K562 (cell line): ENCODE measurements around the gene DGUOK. TPM values are rescaled to one million over a fixed set of nuclear protein-coding genes. Genes with fewer than 3 reads are reported as not detected.

Experiments used
- AFF1 ChIP-seq, 2 experiments: fragments of 450-650 bp; IDR thresholded peaks; 2 replicates each; pipeline ENCODE4 v1.6.1; 2018; ENCODE audit warnings: mild to moderate bottlenecking in 2 of 2, low read depth in 1 of 2; ENCODE audit not compliant: partially characterized antibody in 2 of 2
- AFF4 ChIP-seq: sonication (generic); formaldehyde crosslinking; IDR thresholded peaks from 2 replicates; pipeline ENCODE4 v1.8.0; 2023; ENCODE audit warnings: mild to moderate bottlenecking, missing genetic modification reagents
- E4F1 ChIP-seq: fragments of 250-450 bp; sonication (Bioruptor Pico); IDR thresholded peaks from 2 replicates; pipeline ENCODE4 v1.5.0; 2021; ENCODE audit warnings: mild to moderate bottlenecking, borderline replicate concordance
- ELF2 ChIP-seq: fragments of 250-450 bp; sonication (Bioruptor Pico); IDR thresholded peaks from 2 replicates; pipeline ENCODE4 v1.5.0; 2021; ENCODE audit warnings: mild to moderate bottlenecking
- HMG20B ChIP-seq: fragments of 250-450 bp; sonication (Bioruptor Pico); IDR thresholded peaks from 2 replicates; pipeline ENCODE4 v1.5.0; 2021; ENCODE audit warnings: mild to moderate bottlenecking
- HNRNPH1 ChIP-seq: fragments of 200-400 bp; formaldehyde crosslinking; optimal IDR thresholded peaks from 2 replicates; pipeline ENCODE3; 2017; ENCODE audit warnings: low read depth, mild to moderate bottlenecking, low read length, moderate library complexity
- NFRKB ChIP-seq: fragments of 450-650 bp; IDR thresholded peaks from 2 replicates; pipeline ENCODE4 v1.6.1; 2016; ENCODE audit warnings: low read depth
- SMARCE1 ChIP-seq: fragments of 450-650 bp; IDR thresholded peaks from 2 replicates; pipeline ENCODE4 v1.7.1; 2016; ENCODE audit warnings: mild to moderate bottlenecking
- TFAP4 ChIP-seq: sonication (generic); formaldehyde crosslinking; IDR thresholded peaks from 2 replicates; pipeline ENCODE4 v1.8.0; 2022; ENCODE audit warnings: missing genetic modification reagents, mild to moderate bottlenecking, moderate library complexity, borderline replicate concordance
- VEZF1 ChIP-seq: fragments of 200-800 bp; sonication (Bioruptor generic); IDR thresholded peaks from 2 replicates; pipeline ENCODE4 v1.6.1; 2017; ENCODE audit warnings: missing genetic modification characterization, missing compliant biosample characterization
- ZBTB17 ChIP-seq: fragments of 450-650 bp; formaldehyde crosslinking; IDR thresholded peaks from 2 replicates; pipeline ENCODE4 v1.4.0; 2020; ENCODE audit warnings: mild to moderate bottlenecking
- ZNF699 ChIP-seq: fragments of 250-450 bp; sonication (Bioruptor Pico); IDR thresholded peaks from 2 replicates; pipeline ENCODE4 v1.8.0; 2021; ENCODE audit warnings: mild to moderate bottlenecking, moderate library complexity; ENCODE audit not compliant: insufficient replicate concordance
- ZZZ3 ChIP-seq: fragments of 450-650 bp; IDR thresholded peaks from 2 replicates; pipeline ENCODE4 v1.6.1; 2016; ENCODE audit warnings: antibody characterized with exemption, mild to moderate bottlenecking, moderate library complexity
- polyA plus RNA-seq, 8 experiments: library from polyadenylated mRNA; depleted of rRNA in 4 of 8; stranded (reverse) in 5 of 8; unstranded in 3 of 8; fragments of >200 nt; fragmentation: Nextera tagmentation in 2 of 8; fragmentation: Illumina TruSeq in 1 of 8; extraction: Ambion mirVana in 2 of 8; extraction: Trizol in 1 of 8; gene quantifications; 2 replicates each; pipeline versions ENCODE4 v1.2.1 to v1.2.3, GENCODE V29; 2011 to 2014; ENCODE audit warnings: inconsistent platforms in 1 of 8, missing spikeins in 1 of 8
- total RNA-seq, 7 experiments: library from RNA; depleted of rRNA in 6 of 7; stranded (reverse); fragments of >200 nt in 6 of 7; fragmentation: Illumina TruSeq in 2 of 7; extraction: Trizol in 2 of 7; gene quantifications; 2 replicates each; pipeline versions ENCODE4 v1.2.1 to v1.2.3, GENCODE V29; 2011 to 2021; ENCODE audit warnings: low replicate concordance in 1 of 7

Gene DGUOK
- total and polyA plus RNA-seq, 9 of the 15 experiments (the other 6 are each of a cell fraction or from before 2014, with no cell fraction given) = 67.0 to 288 (median 126) TPM

GRCh38 chr2:73926493-73927327 lies at the start of gene DGUOK (continued):
- TF ChIP-seq VEZF1 (CRISPR knock-in tag) (peak; percentile 64; the same call in 1 of the 2 replicates), ZZZ3 (no peak), E4F1 (no peak), ELF2 (CRISPR knock-in tag) (peak; percentile 83), AFF4 (CRISPR knock-in tag) (peak; percentile 83), NFRKB (peak; percentile 81), SMARCE1 (no peak), HMG20B (no peak), ZNF699 (CRISPR knock-in tag) (no peak), AFF1 (IDR thresholded peaks at IDR 0.05; ENCODE audit: low read depth in 1 of 2, partially characterized antibody in 2 of 2) (peak in 1 of 2 experiments; percentile 50), HNRNPH1 (no peak), TFAP4 (peak; percentile 80), ZBTB17 (peak; percentile 69; the same call in 1 of the 2 replicates)
